Heart right ventricle (tissue), 16 donors: Measurements from ENCODE around the gene RADIL. TPM values are rescaled to one million over a fixed set of nuclear protein-coding genes. Genes with fewer than 3 reads are reported as not detected.

Experiments
- ATAC-seq, 8 donors: fragments of 200-7000 bp; cut with Tn5 transposase; one replicate each; pipeline ENCODE4 v1.9.1; 2020; ENCODE audit warnings: mild to moderate bottlenecking in 8 of 8, moderate library complexity in 8 of 8, moderate number of reproducible peaks in 1 of 8
- DNase-seq, 2 donors: peaks; one replicate each; pipeline ENCODE4 v3.0.0-alpha.2; 2020
- H3K27ac ChIP-seq, 10 donors: fragments of 200-600 bp; sonication (generic) in 2 of 10; one replicate each; pipeline versions ENCODE4 v1.5.0 to v1.8.0; 2020 to 2022; ENCODE audit warnings: mild to moderate bottlenecking in 3 of 10
- H3K27me3 ChIP-seq, 7 donors: fragments of 200-600 bp; one replicate each; pipeline ENCODE4 v1.8.0; 2021 to 2022; ENCODE audit warnings: mild to moderate bottlenecking in 2 of 7
- H3K36me3 ChIP-seq, 9 donors: fragments of 200-600 bp; sonication (generic) in 1 of 9; one replicate each; pipeline versions ENCODE4 v1.5.0 to v1.8.0; 2020 to 2022; ENCODE audit warnings: mild to moderate bottlenecking in 2 of 9
- H3K4me1 ChIP-seq, 9 donors: fragments of 200-600 bp; sonication (generic) in 1 of 9; one replicate each; pipeline versions ENCODE4 v1.5.0 to v1.8.0; 2020 to 2022; ENCODE audit warnings: mild to moderate bottlenecking in 4 of 9
- H3K4me3 ChIP-seq, 10 donors: fragments of 200-600 bp; sonication (generic) in 2 of 10; one replicate each; pipeline versions ENCODE4 v1.5.0 to v1.8.0; 2020 to 2022; ENCODE audit warnings: mild to moderate bottlenecking in 7 of 10, moderate library complexity in 2 of 10
- H3K9me3 ChIP-seq, 11 donors: fragments of 200-600 bp in 10 of 11; sonication (generic) in 2 of 11; one replicate each; pipeline versions ENCODE4 v1.5.0 to v1.8.0; 2013 to 2022; ENCODE audit warnings: mild to moderate bottlenecking in 2 of 11, control low read depth in 1 of 11, moderate library complexity in 1 of 11
- WGBS, 2 donors: extraction: QIAGEN DNeasy Blood & Tissue Kit; methylation state at CpG; one replicate each; pipeline ENCODE4 v1.1.7; 2013; ENCODE audit warnings: inconsistent platforms in 1 of 2; 5-methylcytosine and 5-hydroxymethylcytosine counted together
- intact Hi-C, 10 donors: fragments of 100-400 bp; cut with DNase I; formaldehyde crosslinking; loops; one replicate each; pipeline versions ENCODE4 v1.11.1 to v1.14.2; 2022
- polyA plus RNA-seq, 2 donors: library from polyadenylated mRNA; stranded (reverse); fragments of 200-250 nt; gene quantifications; one replicate each; pipeline ENCODE4 v1.2.3, GENCODE V29; 2013
- total RNA-seq, 10 donors: library from RNA; stranded (reverse); fragmentation: NEBNext Ultra II Directional in 3 of 10; extraction: Animal tissue kit (Norgen Biotek cat#: 25700) in 3 of 10; gene quantifications; one replicate each; pipeline versions ENCODE4 v1.2.1 to v1.2.4, GENCODE V29; 2021 to 2023
- TF ChIP-seq, protein P1 (sequence below), 9 donors: fragments of 200-600 bp; sonication (generic) in 2 of 9; IDR thresholded peaks; one replicate each; pipeline versions ENCODE4 v1.5.0 to v1.8.0; 2021 to 2022; ENCODE audit warnings: antibody characterized with exemption in 9 of 9, mild to moderate bottlenecking in 5 of 9, moderate library complexity in 1 of 9
- donor health status: Arrhythmogenic right ventricular cardiomyopathy.
- donor health status: ischemic (EF 13 %, LVEDD 7.1; RV severe dilation, severe dysfunction).
- donor health status: healthy with polysubstance abuse.
- donor health status: DM: no; HTN: yes; CAD: no.
- donor health status: DM: no; HTN: no; CAD: no.
- donor health status: ischemic (EF 25% LVEDD 6.9; RV normal size, moderate dysfunction).
- donor health status: ischemic (EF 25% LVEDD 5.7; RV mildly dilated, moderate dysfunction).
- donor health status: healthy.
- donor health status: DM: yes; HTN: yes; CAD: no.
- donor health status: Ischemic cardiomyopathy.
- donor health status: ischemic (EF 35%, LVEDD 5.7; RV mildly dilated, moderate dysfunction).
- donor health status: nonischemic (EF 11% LVEDD 7.7; RV severe dilation, severe dysfunction).
- donor health status: DM: yes; HTN: yes; CAD: no.
- donor health status: PGD.
- donor health status: ischemic (EF 29% LVEDD 5.4; RV normal size, mild dysfunction).
- donor health status: nonischemic (EF 23%, LVEDD 6.1; RV moderate dilation, normal function).

Gene RADIL
- total and polyA plus RNA-seq, 12 donors = 1.2 to 6.6 (median 3.8) TPM

DNA sequence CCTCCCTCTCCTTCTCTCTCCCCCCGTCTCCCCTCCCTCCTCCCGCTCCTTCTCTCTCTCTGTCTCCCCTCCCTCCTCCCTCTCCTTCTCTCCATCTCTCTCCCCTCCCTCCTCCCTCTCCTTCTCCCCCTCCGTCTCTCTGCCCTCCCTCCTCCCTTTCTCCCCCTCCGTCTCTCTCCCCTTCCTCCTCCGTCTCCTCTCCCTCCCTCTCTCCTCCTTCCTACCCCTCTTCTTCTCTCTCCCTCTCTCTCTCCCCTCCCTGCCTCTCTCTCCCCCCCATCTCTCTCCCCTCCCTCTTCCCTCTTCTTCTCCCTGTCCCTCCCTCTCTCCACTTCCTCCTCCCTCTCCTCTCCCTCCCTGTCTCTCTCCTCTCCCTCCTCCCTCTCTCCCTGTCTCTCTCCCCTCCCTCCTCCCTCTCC, 75.9 kb downstream of the RADIL start:
- no peak overlapping the region for H3K4me3 ChIP-seq
- TF ChIP-seq, protein P1, sequence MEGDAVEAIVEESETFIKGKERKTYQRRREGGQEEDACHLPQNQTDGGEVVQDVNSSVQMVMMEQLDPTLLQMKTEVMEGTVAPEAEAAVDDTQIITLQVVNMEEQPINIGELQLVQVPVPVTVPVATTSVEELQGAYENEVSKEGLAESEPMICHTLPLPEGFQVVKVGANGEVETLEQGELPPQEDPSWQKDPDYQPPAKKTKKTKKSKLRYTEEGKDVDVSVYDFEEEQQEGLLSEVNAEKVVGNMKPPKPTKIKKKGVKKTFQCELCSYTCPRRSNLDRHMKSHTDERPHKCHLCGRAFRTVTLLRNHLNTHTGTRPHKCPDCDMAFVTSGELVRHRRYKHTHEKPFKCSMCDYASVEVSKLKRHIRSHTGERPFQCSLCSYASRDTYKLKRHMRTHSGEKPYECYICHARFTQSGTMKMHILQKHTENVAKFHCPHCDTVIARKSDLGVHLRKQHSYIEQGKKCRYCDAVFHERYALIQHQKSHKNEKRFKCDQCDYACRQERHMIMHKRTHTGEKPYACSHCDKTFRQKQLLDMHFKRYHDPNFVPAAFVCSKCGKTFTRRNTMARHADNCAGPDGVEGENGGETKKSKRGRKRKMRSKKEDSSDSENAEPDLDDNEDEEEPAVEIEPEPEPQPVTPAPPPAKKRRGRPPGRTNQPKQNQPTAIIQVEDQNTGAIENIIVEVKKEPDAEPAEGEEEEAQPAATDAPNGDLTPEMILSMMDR (IDR thresholded peaks at IDR 0.05) = no peak
- ATAC-seq (peak in 7 of 8 donors; percentile 30 to 61 (median 37)), DNase-seq (no peak)
- H3K27me3 ChIP-seq = peaks cover 0 to 20% (median 0%) of the 10 kb centered on the region in 7 donors
- 50 to 56% methylated on average over 5 of the region's 5 CpGs for WGBS, 2 donors
- peaks cover 0 to 15% (median 0%) of the 10 kb centered on the region in 9 donors for H3K36me3 ChIP-seq
- intact Hi-C loops = loop anchor here in 1 of 10 donors (10.0 kb wide), 1 partner anchor 277 kb away; no protein-coding TSS in a partner anchor
- H3K9me3 ChIP-seq = peaks cover 0 to 3% (median 0%) of the 10 kb centered on the region in 11 donors
- peak overlapping the region in 3 of 10 donors; percentile 25 to 64 (median 50) for H3K27ac ChIP-seq
- H3K4me1 ChIP-seq = peaks cover 0 to 12% (median 0%) of the 10 kb centered on the region in 9 donors

DNA sequence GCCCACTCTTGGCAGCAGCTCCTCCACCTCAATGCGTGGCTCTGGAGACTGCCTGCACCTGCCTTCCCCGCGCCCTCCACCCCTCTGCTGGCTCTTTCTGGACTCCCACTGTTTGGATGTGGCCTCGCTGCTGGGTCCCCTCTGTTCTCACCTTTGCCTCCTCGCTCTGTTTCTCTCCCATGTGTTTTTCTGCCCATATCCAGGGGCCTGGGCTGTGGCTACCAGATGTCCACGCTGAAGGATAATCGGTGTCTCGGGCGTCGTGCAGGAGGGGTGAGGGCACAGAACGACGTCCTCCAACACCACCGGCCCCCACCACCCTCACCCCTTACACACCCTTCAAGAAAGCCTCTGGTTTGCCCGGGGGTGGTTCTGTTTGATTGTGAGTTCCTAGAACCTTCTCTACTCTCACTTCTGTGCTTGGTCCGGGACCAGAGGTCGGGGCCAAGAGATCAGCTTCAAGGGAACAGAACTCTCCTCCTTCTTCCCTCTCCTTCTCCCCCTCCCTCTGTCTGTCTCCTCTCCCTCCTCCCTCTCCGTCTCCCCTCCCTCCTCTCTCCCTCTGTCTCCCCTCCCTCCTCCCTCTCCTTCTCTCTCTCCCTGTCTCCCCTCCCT, 76.4 kb downstream of the RADIL start:
- DNase-seq = no peak
- peak overlapping the region in 4 of 10 donors; percentile 22 to 48 (median 28) for H3K27ac ChIP-seq

DNA sequence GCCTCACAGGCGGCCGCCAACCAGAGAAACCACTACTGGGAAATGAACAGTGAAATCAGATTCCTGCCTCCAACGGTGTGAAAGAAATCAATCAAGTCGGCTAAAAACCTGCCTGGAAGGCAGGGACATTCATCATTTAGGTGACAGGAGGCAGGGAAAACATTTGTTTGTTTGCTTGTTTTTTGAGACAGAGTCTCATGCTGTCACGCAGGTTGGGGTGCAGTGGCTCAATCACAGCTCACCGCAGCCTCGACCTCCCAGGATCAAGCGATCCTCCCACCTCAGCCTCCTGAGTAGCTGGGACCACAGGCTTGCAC, 77.6 kb downstream of the RADIL start:
- WGBS, 2 donors = 82 to 85% methylated on average over 8 of the region's 8 CpGs

More for the DNA sequence above, 76.4 kb downstream of the RADIL start:
- Histone ChIP-seq H3K4me3 (no peak overlapping the region), H3K36me3 (peaks cover 0 to 15% (median 0%) of the 10 kb centered on the region in 9 donors), H3K9me3 (no peaks in the 10 kb centered on the region), H3K4me1 (peaks cover 0 to 12% (median 0%) of the 10 kb centered on the region in 9 donors), H3K27me3 (peaks cover 0 to 20% (median 0%) of the 10 kb centered on the region in 7 donors)
- TF ChIP-seq, protein P1 (IDR thresholded peaks at IDR 0.05) = no peak
- WGBS, 2 donors = 69 to 77% methylated on average over 17 of the region's 17 CpGs
- peak in 7 of 8 donors; percentile 22 to 70 (median 43) for ATAC-seq
- intact Hi-C loops = loop anchor here in 1 of 10 donors (10.0 kb wide), 1 partner anchor 278 kb away; no protein-coding TSS in a partner anchor

More for the DNA sequence above, 77.6 kb downstream of the RADIL start:
- Histone ChIP-seq H3K27me3 (peaks cover 0 to 20% (median 0%) of the 10 kb centered on the region in 7 donors), H3K9me3 (no peaks in the 10 kb centered on the region), H3K36me3 (peaks cover 0 to 15% (median 0%) of the 10 kb centered on the region in 9 donors), H3K4me1 (peaks cover 0 to 12% (median 0%) of the 10 kb centered on the region in 9 donors), H3K27ac (no peak overlapping the region), H3K4me3 (no peak overlapping the region)
- ATAC-seq = no peak
- DNase-seq = no peak
- intact Hi-C loops = loop anchor here in 1 of 10 donors (10.0 kb wide), 1 partner anchor 279 kb away; no protein-coding TSS in a partner anchor
- TF ChIP-seq, protein P1 (IDR thresholded peaks at IDR 0.05) = no peak
